ENCODE data around the gene DLGAP4.

- TF ChIP-seq, protein P1, sequence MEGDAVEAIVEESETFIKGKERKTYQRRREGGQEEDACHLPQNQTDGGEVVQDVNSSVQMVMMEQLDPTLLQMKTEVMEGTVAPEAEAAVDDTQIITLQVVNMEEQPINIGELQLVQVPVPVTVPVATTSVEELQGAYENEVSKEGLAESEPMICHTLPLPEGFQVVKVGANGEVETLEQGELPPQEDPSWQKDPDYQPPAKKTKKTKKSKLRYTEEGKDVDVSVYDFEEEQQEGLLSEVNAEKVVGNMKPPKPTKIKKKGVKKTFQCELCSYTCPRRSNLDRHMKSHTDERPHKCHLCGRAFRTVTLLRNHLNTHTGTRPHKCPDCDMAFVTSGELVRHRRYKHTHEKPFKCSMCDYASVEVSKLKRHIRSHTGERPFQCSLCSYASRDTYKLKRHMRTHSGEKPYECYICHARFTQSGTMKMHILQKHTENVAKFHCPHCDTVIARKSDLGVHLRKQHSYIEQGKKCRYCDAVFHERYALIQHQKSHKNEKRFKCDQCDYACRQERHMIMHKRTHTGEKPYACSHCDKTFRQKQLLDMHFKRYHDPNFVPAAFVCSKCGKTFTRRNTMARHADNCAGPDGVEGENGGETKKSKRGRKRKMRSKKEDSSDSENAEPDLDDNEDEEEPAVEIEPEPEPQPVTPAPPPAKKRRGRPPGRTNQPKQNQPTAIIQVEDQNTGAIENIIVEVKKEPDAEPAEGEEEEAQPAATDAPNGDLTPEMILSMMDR (IDR thresholded peaks at IDR 0.05) = no peak
- TF ChIP-seq ZFX (IDR thresholded peaks at IDR 0.05; ENCODE audit: borderline replicate concordance) = no peak
Observed at GRCh38 chr20:36343641-36344040, 37.5 kb downstream of the DLGAP4 start.
